MM.1S (cell line): ENCODE data around the gene DHX15.

Experiments used
- DNase-seq: peaks from one replicate; pipeline ENCODE4 v3.0.0-alpha.2; 2015
- H2AFZ ChIP-seq: fragments of 300-600 bp; sonication (generic); 2 replicates; pipeline ENCODE4 v1.6.0; 2016; ENCODE audit warnings: antibody characterized with exemption, low read length
- H3F3A ChIP-seq: fragments of 300-600 bp; sonication (generic); 2 replicates; pipeline ENCODE4 v1.6.1; 2016; ENCODE audit warnings: mild to moderate bottlenecking, antibody characterized with exemption, low read length, moderate library complexity, mixed read lengths; ENCODE audit not compliant: insufficient read depth
- H3K27ac ChIP-seq: fragments of 300-600 bp; sonication (generic); 2 replicates; pipeline ENCODE4 v1.5.1; 2016; ENCODE audit warnings: mild to moderate bottlenecking, low read length
- H3K27me3 ChIP-seq: fragments of 300-600 bp; sonication (generic); replicated peaks from 2 replicates; pipeline ENCODE4 v1.6.0; 2016; ENCODE audit warnings: low read length; ENCODE audit not compliant: insufficient read depth
- H3K36me3 ChIP-seq: fragments of 300-600 bp; sonication (generic); replicated peaks from 2 replicates; pipeline ENCODE4 v1.6.1; 2016; ENCODE audit warnings: mild to moderate bottlenecking, low read length, mixed read lengths; ENCODE audit not compliant: insufficient read depth
- H3K4me1 ChIP-seq: fragments of 300-600 bp; sonication (generic); 2 replicates; pipeline ENCODE4 v1.6.1; 2016; ENCODE audit warnings: low read length, mixed read lengths
- H3K4me2 ChIP-seq: fragments of 300-600 bp; sonication (generic); 2 replicates; pipeline ENCODE4 v1.6.0; 2016; ENCODE audit warnings: low read depth, low read length
- H3K4me3 ChIP-seq: fragments of 300-600 bp; sonication (generic); 2 replicates; pipeline ENCODE4 v1.5.1; 2016; ENCODE audit warnings: low read length, mixed read lengths
- H3K79me2 ChIP-seq: fragments of 300-600 bp; sonication (generic); 2 replicates; pipeline ENCODE4 v1.6.1; 2016; ENCODE audit warnings: mixed run types, low read length, mixed read lengths
- H3K9ac ChIP-seq: fragments of 300-600 bp; sonication (generic); 2 replicates; pipeline ENCODE4 v1.6.1; 2016; ENCODE audit warnings: low read length, mixed read lengths
- H3K9me2 ChIP-seq: fragments of 300-600 bp; sonication (generic); replicated peaks from 2 replicates; pipeline ENCODE4 v1.6.1; 2016; ENCODE audit warnings: mild to moderate bottlenecking, low read length, mixed read lengths; ENCODE audit not compliant: insufficient read depth
- H3K9me3 ChIP-seq: fragments of 300-600 bp; sonication (generic); replicated peaks from 2 replicates; pipeline ENCODE4 v1.6.1; 2016; ENCODE audit warnings: mild to moderate bottlenecking, low read length, mixed read lengths; ENCODE audit not compliant: insufficient read depth
- H4K20me1 ChIP-seq: fragments of 300-600 bp; sonication (generic); 2 replicates; pipeline ENCODE4 v1.6.1; 2016; ENCODE audit warnings: mild to moderate bottlenecking, low read length, moderate library complexity, mixed read lengths; ENCODE audit not compliant: insufficient read depth
- CTCF ChIP-seq: fragments of 300-600 bp; sonication (generic); IDR thresholded peaks from 2 replicates; pipeline ENCODE4 v1.5.1; 2016; ENCODE audit warnings: antibody characterized with exemption, low read length, mixed read lengths
- EZH2 ChIP-seq: fragments of 300-600 bp; sonication (generic); optimal IDR thresholded peaks from 2 replicates; pipeline ENCODE3; 2017; ENCODE audit warnings: low read depth, mild to moderate bottlenecking, antibody characterized with exemption, low read length, mixed read lengths
- EZH2phosphoT487 ChIP-seq: fragments of 300-600 bp; sonication (generic); IDR thresholded peaks from 2 replicates; pipeline ENCODE4 v1.6.1; 2018; ENCODE audit warnings: antibody characterized with exemption, low read length

The DHX15 gene

GRCh38 chr4:24603343-24603742 is 19.0 kb upstream of the DHX15 start:
- H3K9me3 ChIP-seq = no peaks in the 10 kb centered on the region
- no peaks in the 10 kb centered on the region for H3K27me3 ChIP-seq
- H2AFZ ChIP-seq = no peak overlapping the region
- no peak overlapping the region for H3K4me3 ChIP-seq
- H4K20me1 ChIP-seq = no peaks in the 10 kb centered on the region
- no peak overlapping the region for H3K9ac ChIP-seq
- H3K4me1 ChIP-seq = no peaks in the 10 kb centered on the region
- no peaks in the 10 kb centered on the region for H3F3A ChIP-seq
- H3K79me2 ChIP-seq = no peaks in the 10 kb centered on the region
- no peaks in the 10 kb centered on the region for H3K36me3 ChIP-seq
- no peak overlapping the region for H3K4me2 ChIP-seq
- H3K9me2 ChIP-seq = no peaks in the 10 kb centered on the region
- DNase-seq = no peak
- no peak overlapping the region for H3K27ac ChIP-seq
- TF ChIP-seq CTCF (no peak), EZH2phosphoT487 (no peak), EZH2 (no peak)

DNA sequence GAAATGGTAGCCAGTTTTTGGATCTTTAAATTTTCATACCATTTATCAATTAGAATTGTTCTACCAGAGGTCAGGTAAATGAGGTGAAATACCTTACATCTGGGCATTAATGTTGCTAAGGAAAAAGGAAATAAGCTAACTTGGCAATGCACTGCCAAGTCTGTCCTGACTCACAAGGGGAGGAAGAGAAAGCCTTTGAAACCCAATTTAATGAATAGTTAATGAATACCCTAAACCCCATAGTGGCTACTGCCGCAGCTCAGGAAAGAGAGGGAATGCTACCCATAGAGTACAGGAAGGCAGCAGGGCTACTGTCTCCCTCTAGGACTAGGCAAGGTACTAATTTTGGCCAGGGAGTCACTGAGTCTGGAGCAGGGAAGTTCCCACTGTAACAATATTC is 16.8 kb upstream of the DHX15 start:
- H3K4me3 ChIP-seq = no peak overlapping the region
- peaks cover 5% of the 10 kb centered on the region for H3K4me1 ChIP-seq
- no peak overlapping the region for H3K9ac ChIP-seq
- no peak for DNase-seq
- no peaks in the 10 kb centered on the region for H4K20me1 ChIP-seq
- no peaks in the 10 kb centered on the region for H3K36me3 ChIP-seq
- no peak overlapping the region for H2AFZ ChIP-seq
- no peak overlapping the region for H3K4me2 ChIP-seq
- H3K27me3 ChIP-seq = no peaks in the 10 kb centered on the region
- H3K27ac ChIP-seq = no peak overlapping the region
- no peaks in the 10 kb centered on the region for H3K9me2 ChIP-seq
- no peaks in the 10 kb centered on the region for H3K79me2 ChIP-seq
- TF ChIP-seq EZH2 (no peak), EZH2phosphoT487 (no peak), CTCF (no peak)
- H3K9me3 ChIP-seq = no peaks in the 10 kb centered on the region
- no peaks in the 10 kb centered on the region for H3F3A ChIP-seq

DNA sequence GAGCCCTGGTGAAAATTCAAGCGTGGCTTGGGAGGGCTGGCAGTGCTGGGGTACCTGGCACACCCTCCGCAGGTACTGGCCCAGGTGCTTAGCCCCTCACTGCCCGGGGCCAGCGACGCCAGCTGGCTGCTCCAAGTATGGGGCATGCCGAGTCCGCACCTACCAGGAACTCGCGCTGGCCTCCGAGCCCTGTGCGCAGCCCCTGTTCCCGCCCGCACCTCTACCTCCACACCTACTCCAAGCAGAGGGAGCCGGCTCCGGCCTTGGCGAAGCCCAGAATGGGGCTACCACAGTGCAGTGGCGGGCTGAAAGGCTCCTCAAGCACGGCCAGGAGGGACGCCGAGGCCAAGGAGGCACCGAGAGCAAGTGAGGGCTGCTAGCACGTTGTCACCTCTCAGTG is 14.9 kb upstream of the DHX15 start:
- no peaks in the 10 kb centered on the region for H3K9me2 ChIP-seq
- DNase-seq = no peak
- no peaks in the 10 kb centered on the region for H4K20me1 ChIP-seq
- H3K27me3 ChIP-seq = no peaks in the 10 kb centered on the region
- H3K9ac ChIP-seq = no peak overlapping the region
- H3F3A ChIP-seq = no peaks in the 10 kb centered on the region
- H3K4me1 ChIP-seq = peaks cover 7% of the 10 kb centered on the region
- no peaks in the 10 kb centered on the region for H3K79me2 ChIP-seq
- no peaks in the 10 kb centered on the region for H3K36me3 ChIP-seq
- no peak overlapping the region for H3K4me2 ChIP-seq
- no peak overlapping the region for H2AFZ ChIP-seq
- H3K27ac ChIP-seq = no peak overlapping the region
- H3K9me3 ChIP-seq = no peaks in the 10 kb centered on the region
- TF ChIP-seq EZH2phosphoT487 (no peak), EZH2 (no peak), CTCF (no peak)
- no peak overlapping the region for H3K4me3 ChIP-seq

- H3K9ac ChIP-seq = no peak overlapping the region
- no peak overlapping the region for H3K4me3 ChIP-seq
Measured at GRCh38 chr4:24598025-24598424, 13.7 kb upstream of the DHX15 start.

More at GRCh38 chr4:24598025-24598424, 13.7 kb upstream of the DHX15 start:
- DNase-seq = no peak
- H3F3A ChIP-seq = no peaks in the 10 kb centered on the region
- H3K9me3 ChIP-seq = no peaks in the 10 kb centered on the region
- peaks cover 7% of the 10 kb centered on the region for H3K4me1 ChIP-seq
- TF ChIP-seq EZH2 = no peak
- no peak for TF ChIP-seq EZH2phosphoT487
- TF ChIP-seq CTCF = no peak
- H3K36me3 ChIP-seq = no peaks in the 10 kb centered on the region
- H3K27me3 ChIP-seq = no peaks in the 10 kb centered on the region
- no peaks in the 10 kb centered on the region for H3K9me2 ChIP-seq
- no peak overlapping the region for H2AFZ ChIP-seq
- no peak overlapping the region for H3K4me2 ChIP-seq
- no peaks in the 10 kb centered on the region for H4K20me1 ChIP-seq
- no peak overlapping the region for H3K27ac ChIP-seq
- no peaks in the 10 kb centered on the region for H3K79me2 ChIP-seq
